ENCODE results near the gene CEP78. TPM values are rescaled to one million over a fixed set of nuclear protein-coding genes. Genes with fewer than 3 reads are reported as not detected.
"Not testable (repeated sequence)": the region's sequence is repeated elsewhere in the genome, so short reads cannot be mapped to it uniquely, and the experiment has no call there.

Gene CEP78
- total and polyA plus RNA-seq, 2 donors from 2014 or later, result 7.5 to 8.9 TPM

- intact Hi-C loops (cut with DNase I), result no loop called here
- FAIRE-seq (no peak), DNase-seq (no peak)
- no peaks in the 10 kb centered on the region for H3K36me3 ChIP-seq (ENCODE audit: control insufficient read depth in 2 of 3, insufficient read depth in 3 of 3, low read length in 3 of 3)
- no peaks in the 10 kb centered on the region for H3K9me3 ChIP-seq (ENCODE audit: control insufficient read depth in 2 of 3, insufficient read depth in 1 of 3, low read length in 3 of 3)
- no peak for TF ChIP-seq CTCF (IDR thresholded peaks at IDR 0.05; ENCODE audit: borderline replicate concordance, extremely low read depth, insufficient read depth)
- peaks cover 0 to 4% (median 0%) of the 10 kb centered on the region in 3 donors for H3K4me1 ChIP-seq (ENCODE audit: control insufficient read depth in 2 of 3, insufficient read depth in 2 of 3, low read depth in 1 of 3, low read length in 3 of 3)
- H3K27ac ChIP-seq (ENCODE audit: low read depth in 2 of 2, low read length in 2 of 2), result no peak overlapping the region
- no peaks in the 10 kb centered on the region for H3K27me3 ChIP-seq (ENCODE audit: control insufficient read depth, insufficient read depth, low read length)
- H3K9ac ChIP-seq (ENCODE audit: low read length in 3 of 3), result no peak overlapping the region
- no peak overlapping the region for H3K4me3 ChIP-seq (ENCODE audit: low read length in 3 of 3)
These were observed 21.4 kb upstream of the CEP78 start for GRCh38 chr9:78214492-78214891.

GRCh38 chr9:78215706-78216105, 20.2 kb upstream of the CEP78 start:
- Histone ChIP-seq H3K9ac (ENCODE audit: low read length in 3 of 3) (no peak overlapping the region), H3K27me3 (ENCODE audit: control insufficient read depth, insufficient read depth, low read length) (no peaks in the 10 kb centered on the region), H3K4me3 (ENCODE audit: low read length in 3 of 3) (no peak overlapping the region), H3K27ac (ENCODE audit: low read depth in 2 of 2, low read length in 2 of 2) (no peak overlapping the region), H3K9me3 (ENCODE audit: control insufficient read depth in 2 of 3, insufficient read depth in 1 of 3, low read length in 3 of 3) (no peaks in the 10 kb centered on the region), H3K4me1 (ENCODE audit: control insufficient read depth in 2 of 3, insufficient read depth in 2 of 3, low read depth in 1 of 3, low read length in 3 of 3) (peaks cover 0 to 4% (median 0%) of the 10 kb centered on the region in 3 donors), H3K36me3 (ENCODE audit: control insufficient read depth in 2 of 3, insufficient read depth in 3 of 3, low read length in 3 of 3) (no peaks in the 10 kb centered on the region)
- no peak for TF ChIP-seq CTCF (IDR thresholded peaks at IDR 0.05; ENCODE audit: borderline replicate concordance, extremely low read depth, insufficient read depth)
- no peak for FAIRE-seq
- no peak for DNase-seq
- intact Hi-C loops (cut with DNase I), result no loop called here

GRCh38 chr9:78218890-78219289, 17.0 kb upstream of the CEP78 start:
- FAIRE-seq (no peak), DNase-seq (no peak)
- Histone ChIP-seq H3K27me3 (ENCODE audit: control insufficient read depth, insufficient read depth, low read length) (no peaks in the 10 kb centered on the region), H3K9ac (ENCODE audit: low read length in 3 of 3) (no peak overlapping the region), H3K9me3 (ENCODE audit: control insufficient read depth in 2 of 3, insufficient read depth in 1 of 3, low read length in 3 of 3) (no peaks in the 10 kb centered on the region), H3K36me3 (ENCODE audit: control insufficient read depth in 2 of 3, insufficient read depth in 3 of 3, low read length in 3 of 3) (no peaks in the 10 kb centered on the region), H3K4me3 (ENCODE audit: low read length in 3 of 3) (no peak overlapping the region), H3K4me1 (ENCODE audit: control insufficient read depth in 2 of 3, insufficient read depth in 2 of 3, low read depth in 1 of 3, low read length in 3 of 3) (peaks cover 0 to 2% (median 0%) of the 10 kb centered on the region in 3 donors), H3K27ac (ENCODE audit: low read depth in 2 of 2, low read length in 2 of 2) (no peak overlapping the region)
- no peak for TF ChIP-seq CTCF (IDR thresholded peaks at IDR 0.05; ENCODE audit: borderline replicate concordance, extremely low read depth, insufficient read depth)
- intact Hi-C loops (cut with DNase I), result no loop called here

- no peak overlapping the region for H3K27ac ChIP-seq (ENCODE audit: low read depth in 2 of 2, low read length in 2 of 2)
- FAIRE-seq, result no peak
- no peaks in the 10 kb centered on the region for H3K36me3 ChIP-seq (ENCODE audit: control insufficient read depth in 2 of 3, insufficient read depth in 3 of 3, low read length in 3 of 3)
- intact Hi-C loops (cut with DNase I), result no loop called here
- DNase-seq, result no peak
- TF ChIP-seq CTCF (IDR thresholded peaks at IDR 0.05; ENCODE audit: borderline replicate concordance, extremely low read depth, insufficient read depth), result no peak
- no peaks in the 10 kb centered on the region for H3K9me3 ChIP-seq (ENCODE audit: control insufficient read depth in 2 of 3, insufficient read depth in 1 of 3, low read length in 3 of 3)
- no peaks in the 10 kb centered on the region for H3K27me3 ChIP-seq (ENCODE audit: control insufficient read depth, insufficient read depth, low read length)
- no peak overlapping the region for H3K4me3 ChIP-seq (ENCODE audit: low read length in 3 of 3)
- H3K9ac ChIP-seq (ENCODE audit: low read length in 3 of 3), result no peak overlapping the region
- H3K4me1 ChIP-seq (ENCODE audit: control insufficient read depth in 2 of 3, insufficient read depth in 2 of 3, low read depth in 1 of 3, low read length in 3 of 3), result no peaks in the 10 kb centered on the region
These were observed 14.4 kb upstream of the CEP78 start for GRCh38 chr9:78221425-78221824.

- H3K27ac ChIP-seq (ENCODE audit: low read depth in 2 of 2, low read length in 2 of 2); H3K27me3 ChIP-seq (ENCODE audit: control insufficient read depth, insufficient read depth, low read length); H3K36me3 ChIP-seq (ENCODE audit: control insufficient read depth in 2 of 3, insufficient read depth in 3 of 3, low read length in 3 of 3); H3K4me1 ChIP-seq (ENCODE audit: control insufficient read depth in 2 of 3, insufficient read depth in 2 of 3, low read depth in 1 of 3, low read length in 3 of 3); DNase-seq; H3K4me3 ChIP-seq (ENCODE audit: low read length in 3 of 3); FAIRE-seq; H3K9me3 ChIP-seq (ENCODE audit: control insufficient read depth in 2 of 3, insufficient read depth in 1 of 3, low read length in 3 of 3); H3K9ac ChIP-seq (ENCODE audit: low read length in 3 of 3); intact Hi-C loops (cut with DNase I): not testable (repeated sequence)
These were observed 14.0 kb upstream of the CEP78 start for GRCh38 chr9:78221841-78222240.

All from kidney (tissue), 14 donors.